HG03159 (cell line): ENCODE results near the gene ADGRV1.

ENCODE experiments used
- ATAC-seq: cut with Tn5 transposase; IDR thresholded peaks from one replicate; pipeline ENCODE4 v1.9.1; 2021; ENCODE audit warnings: mild to moderate bottlenecking, moderate library complexity; ENCODE audit not compliant: unreplicated experiment

Gene ADGRV1

GRCh38 chr5:90861843-90862586 lies 303.4 kb downstream of the ADGRV1 start:
- no peak for ATAC-seq

DNA sequence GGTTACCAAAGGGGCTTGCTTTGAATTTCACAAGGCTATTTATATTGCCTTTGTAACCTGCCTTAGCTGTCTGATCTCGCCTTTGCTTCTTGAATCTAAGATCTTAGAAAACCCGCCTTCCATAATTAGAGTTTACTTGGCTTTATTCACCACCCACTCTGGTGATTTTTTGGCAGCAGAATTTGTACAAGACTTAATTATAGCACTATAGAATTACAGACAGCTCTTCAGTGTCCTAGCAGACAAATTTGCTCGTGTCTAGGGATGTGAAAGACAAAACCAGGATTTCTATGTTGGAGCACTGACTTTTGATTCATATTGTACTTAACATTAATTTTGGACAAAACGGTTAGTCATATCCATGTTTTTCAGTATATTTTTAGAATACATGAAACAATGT lies 306.6 kb downstream of the ADGRV1 start:
- no peak for ATAC-seq

- no peak for ATAC-seq
Observed at GRCh38 chr5:90866333-90866732, 307.7 kb downstream of the ADGRV1 start.

- ATAC-seq, result no peak
Observed at GRCh38 chr5:90866915-90867731, 308.5 kb downstream of the ADGRV1 start.

- no peak for ATAC-seq
Observed at GRCh38 chr5:90868799-90869198, 310.2 kb downstream of the ADGRV1 start.

- no peak for ATAC-seq
Observed at GRCh38 chr5:90871391-90871991, 312.9 kb downstream of the ADGRV1 start.

- no peak for ATAC-seq
Observed at GRCh38 chr5:90873033-90873517, 314.5 kb downstream of the ADGRV1 start.

- no peak for ATAC-seq
Observed at GRCh38 chr5:90874066-90874465, 315.5 kb downstream of the ADGRV1 start.

- ATAC-seq, result no peak
Observed at GRCh38 chr5:90875456-90875855, 316.9 kb downstream of the ADGRV1 start.

- ATAC-seq, result no peak
Observed at GRCh38 chr5:90876366-90876765, 317.8 kb downstream of the ADGRV1 start.

DNA sequence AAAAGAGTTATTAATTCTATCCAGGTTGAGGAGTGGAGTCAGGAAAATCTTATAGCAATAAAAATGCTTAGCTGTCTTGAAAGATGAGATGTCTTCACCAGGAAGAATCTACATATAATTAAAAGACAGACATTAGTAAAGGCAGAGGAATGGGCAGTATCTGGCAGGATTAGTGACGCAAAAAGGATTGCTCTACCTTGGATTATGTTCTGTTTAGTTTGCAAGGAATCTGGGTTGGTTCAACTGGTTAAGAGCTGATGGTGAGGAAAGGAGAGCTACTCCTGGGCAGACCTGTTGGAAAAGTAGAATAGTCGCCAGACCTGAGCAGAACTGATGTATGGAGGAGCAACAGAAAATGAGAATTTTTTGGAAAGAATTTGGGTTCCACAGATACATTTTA lies 318.5 kb downstream of the ADGRV1 start:
- no peak for ATAC-seq

DNA sequence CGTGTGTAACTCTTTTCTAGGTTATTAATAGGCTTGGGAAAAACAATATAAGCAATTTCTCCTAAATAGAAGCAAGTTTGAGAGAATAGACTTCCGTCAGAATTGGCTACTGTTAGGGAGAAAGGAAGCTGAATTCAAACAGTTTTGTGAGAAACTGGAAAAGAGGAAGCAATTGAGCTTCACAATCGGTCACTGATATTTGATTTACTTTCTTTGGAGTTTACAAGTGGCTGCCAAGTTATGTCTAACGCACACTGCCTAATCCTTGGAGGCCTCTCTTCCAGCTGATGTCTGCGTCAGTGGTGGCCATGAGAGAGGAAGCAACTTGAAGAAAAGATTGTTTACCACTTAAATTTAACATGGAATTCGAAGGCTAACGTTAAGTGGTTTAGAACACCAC lies 319.5 kb downstream of the ADGRV1 start:
- no peak for ATAC-seq

- ATAC-seq, result no peak
Observed at GRCh38 chr5:90878549-90879196, 320.1 kb downstream of the ADGRV1 start.

DNA sequence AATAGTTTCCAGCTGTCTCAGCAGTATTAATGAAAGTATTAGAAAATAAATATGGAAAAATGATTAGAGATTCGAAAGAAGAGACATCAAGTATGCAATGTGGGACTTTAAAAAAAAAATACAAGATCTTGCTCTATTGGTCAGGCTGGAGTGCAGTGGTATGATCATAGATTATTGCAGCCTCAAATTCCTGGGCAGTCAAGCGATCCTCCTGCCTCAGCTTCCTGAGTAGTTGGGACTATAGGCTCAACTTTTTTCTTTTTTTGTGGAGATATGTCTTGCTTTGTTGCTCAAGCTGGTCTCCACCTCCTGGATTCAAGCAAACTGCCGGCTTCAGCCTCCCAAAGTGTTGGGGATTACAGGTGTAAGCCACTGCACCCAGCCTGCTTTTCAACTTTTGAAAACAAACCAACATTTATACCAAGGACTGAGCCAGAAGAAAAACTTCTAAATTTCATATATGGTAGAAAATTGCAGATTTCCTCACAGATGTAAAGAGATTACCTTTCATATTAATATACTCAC lies 323.1 kb downstream of the ADGRV1 start:
- ATAC-seq, result no peak

GRCh38 chr5:90882448-90882847 lies 323.9 kb downstream of the ADGRV1 start:
- ATAC-seq, result no peak

DNA sequence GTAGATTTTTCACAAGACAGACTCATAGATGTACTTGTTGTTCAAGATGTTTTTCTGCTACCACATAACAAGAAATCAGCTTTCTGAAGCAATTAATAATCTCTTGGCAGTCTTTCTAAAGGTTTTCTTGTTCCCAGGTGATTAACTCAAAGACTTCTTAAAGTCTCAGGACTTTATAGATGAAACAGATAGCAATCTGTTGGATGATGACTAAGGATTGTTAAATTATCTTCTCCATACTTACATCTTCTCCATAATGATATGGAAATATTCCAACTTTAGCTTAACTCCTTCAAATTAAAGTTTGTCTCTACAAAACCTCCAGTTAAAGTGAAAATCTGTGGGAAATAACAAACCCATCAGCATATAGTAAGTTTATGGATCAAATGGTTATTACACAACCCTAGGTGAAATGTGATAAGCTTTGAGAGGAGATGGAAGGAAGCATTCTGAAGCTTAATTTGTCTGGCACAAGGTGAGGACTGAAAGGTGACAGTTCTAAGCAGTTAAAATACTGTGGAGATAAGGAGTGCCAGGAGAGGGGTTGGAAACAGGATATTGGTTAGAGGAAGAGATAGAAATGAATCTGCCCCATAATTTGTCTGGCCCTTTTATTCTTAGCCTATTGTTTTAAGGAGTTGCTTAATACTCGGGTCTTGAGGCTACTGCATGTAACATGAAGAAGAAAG lies 326.7 kb downstream of the ADGRV1 start:
- no peak for ATAC-seq

- ATAC-seq, result no peak
Observed at GRCh38 chr5:90886381-90886780, 327.8 kb downstream of the ADGRV1 start.

- no peak for ATAC-seq
Observed at GRCh38 chr5:90888511-90889324, 330.1 kb downstream of the ADGRV1 start.

DNA sequence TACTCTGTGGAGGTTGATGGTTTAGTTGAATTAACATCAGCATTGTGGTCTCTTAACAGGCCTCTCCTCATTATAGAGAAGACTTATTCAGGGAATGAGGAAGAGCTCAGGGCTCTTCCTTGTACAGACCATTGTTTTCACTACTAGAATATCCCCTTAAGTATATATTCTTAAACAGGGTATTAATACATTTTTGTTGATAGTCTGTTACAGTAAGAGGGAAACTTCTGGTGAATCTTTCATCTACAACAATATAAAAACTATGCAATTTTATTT lies 330.7 kb downstream of the ADGRV1 start:
- ATAC-seq, result no peak

- no peak for ATAC-seq
Observed at GRCh38 chr5:90890180-90890579, 331.6 kb downstream of the ADGRV1 start.
